ENCODE measurements around the gene MS4A4E.
"Not testable (repeated sequence)": the region's sequence is repeated elsewhere in the genome, so short reads cannot be mapped to it uniquely, and the experiment has no call there.

MS4A4E gene

GRCh38 chr11:60172011-60172410 lies 70.9 kb downstream of the MS4A4E start:
- DNase-seq (ENCODE audit: low read depth): no peak

GRCh38 chr11:60170566-60170965 lies 72.4 kb downstream of the MS4A4E start:
- DNase-seq (ENCODE audit: low read depth): no peak

- DNase-seq (ENCODE audit: low read depth): no peak
Measured at GRCh38 chr11:60169264-60169915, 73.5 kb downstream of the MS4A4E start.

GRCh38 chr11:60168306-60168705 lies 74.6 kb downstream of the MS4A4E start:
- no peak for DNase-seq (ENCODE audit: low read depth)

GRCh38 chr11:60165951-60166350 lies 77.0 kb downstream of the MS4A4E start:
- DNase-seq (ENCODE audit: low read depth): no peak

- no peak for DNase-seq (ENCODE audit: low read depth)
Measured at GRCh38 chr11:60165538-60165937, 77.4 kb downstream of the MS4A4E start.

GRCh38 chr11:60164550-60165075 lies 78.3 kb downstream of the MS4A4E start:
- DNase-seq (ENCODE audit: low read depth): no peak

GRCh38 chr11:60161766-60162165 lies 81.2 kb downstream of the MS4A4E start:
- DNase-seq (ENCODE audit: low read depth): no peak

GRCh38 chr11:60161107-60161506 lies 81.8 kb downstream of the MS4A4E start:
- no peak for DNase-seq (ENCODE audit: low read depth)

GRCh38 chr11:60159868-60160267 lies 83.1 kb downstream of the MS4A4E start:
- no peak for DNase-seq (ENCODE audit: low read depth)

- no peak for DNase-seq (ENCODE audit: low read depth)
Measured at GRCh38 chr11:60159284-60159683, 83.7 kb downstream of the MS4A4E start.

GRCh38 chr11:60158636-60159035 lies 84.3 kb downstream of the MS4A4E start:
- no peak for DNase-seq (ENCODE audit: low read depth)

- no peak for DNase-seq (ENCODE audit: low read depth)
Measured at GRCh38 chr11:60155931-60156330, 87.0 kb downstream of the MS4A4E start.

GRCh38 chr11:60152727-60153126 lies 90.2 kb downstream of the MS4A4E start:
- DNase-seq (ENCODE audit: low read depth): not testable (repeated sequence)

GRCh38 chr11:60150279-60150678 lies 92.7 kb downstream of the MS4A4E start:
- no peak for DNase-seq (ENCODE audit: low read depth)
